ENCODE data around the gene MRPS23. TPM values are rescaled to one million over a fixed set of nuclear protein-coding genes. Genes with fewer than 3 reads are reported as not detected.

Gene MRPS23
- total and polyA plus RNA-seq, 2 of the 13 experiments (the other 11 are each of a cell fraction or from before 2014, with no cell fraction given): 63.2 to 181 TPM

DNA sequence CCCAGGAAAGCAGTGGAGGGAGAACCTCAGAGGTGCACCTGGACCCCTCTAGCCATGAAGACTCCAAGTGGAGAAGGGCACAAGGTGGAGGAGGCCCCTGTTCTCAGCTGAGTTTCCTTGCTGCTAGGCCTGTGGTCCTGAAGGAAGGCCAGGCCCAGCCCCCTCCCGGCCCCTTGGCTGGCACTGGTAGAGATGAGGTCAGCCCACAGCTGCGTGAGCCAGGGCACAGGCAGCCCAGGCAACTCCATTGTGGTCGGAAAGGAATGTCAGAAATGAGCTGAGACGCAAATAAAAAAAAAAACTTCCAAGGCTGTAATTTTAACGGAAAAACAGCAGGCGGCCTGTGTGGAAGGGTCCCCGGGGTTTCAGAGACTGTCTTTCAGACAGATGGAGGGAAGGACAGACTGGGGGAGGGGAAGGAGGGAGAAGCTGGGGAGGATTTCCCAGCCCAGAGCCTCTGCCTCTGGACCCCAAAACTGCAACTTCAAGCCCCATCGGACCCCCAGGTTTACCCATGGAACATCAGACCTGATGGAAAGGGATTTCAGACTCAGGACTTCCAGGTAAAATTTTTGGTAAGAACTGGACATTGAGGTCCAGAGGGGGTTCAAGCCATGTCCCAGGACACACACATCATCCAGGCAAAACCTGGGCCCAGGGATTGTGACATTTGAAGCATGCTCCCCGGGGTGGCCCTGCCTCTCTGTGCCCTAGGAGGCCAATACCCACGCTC lies 25.6 kb upstream of the MRPS23 start (continued):
- no peak; the same call in 1 of the 2 replicates for TF ChIP-seq HIVEP1 (CRISPR knock-in tag; IDR thresholded peaks at IDR 0.05)
- TF ChIP-seq TBL1XR1 (IDR thresholded peaks at IDR 0.05; ENCODE audit: borderline replicate concordance, low read length, partially characterized antibody): no peak
- peak; percentile 92 for TF ChIP-seq ZNF605 (CRISPR knock-in tag; IDR thresholded peaks at IDR 0.05)
- TF ChIP-seq, protein P1, sequence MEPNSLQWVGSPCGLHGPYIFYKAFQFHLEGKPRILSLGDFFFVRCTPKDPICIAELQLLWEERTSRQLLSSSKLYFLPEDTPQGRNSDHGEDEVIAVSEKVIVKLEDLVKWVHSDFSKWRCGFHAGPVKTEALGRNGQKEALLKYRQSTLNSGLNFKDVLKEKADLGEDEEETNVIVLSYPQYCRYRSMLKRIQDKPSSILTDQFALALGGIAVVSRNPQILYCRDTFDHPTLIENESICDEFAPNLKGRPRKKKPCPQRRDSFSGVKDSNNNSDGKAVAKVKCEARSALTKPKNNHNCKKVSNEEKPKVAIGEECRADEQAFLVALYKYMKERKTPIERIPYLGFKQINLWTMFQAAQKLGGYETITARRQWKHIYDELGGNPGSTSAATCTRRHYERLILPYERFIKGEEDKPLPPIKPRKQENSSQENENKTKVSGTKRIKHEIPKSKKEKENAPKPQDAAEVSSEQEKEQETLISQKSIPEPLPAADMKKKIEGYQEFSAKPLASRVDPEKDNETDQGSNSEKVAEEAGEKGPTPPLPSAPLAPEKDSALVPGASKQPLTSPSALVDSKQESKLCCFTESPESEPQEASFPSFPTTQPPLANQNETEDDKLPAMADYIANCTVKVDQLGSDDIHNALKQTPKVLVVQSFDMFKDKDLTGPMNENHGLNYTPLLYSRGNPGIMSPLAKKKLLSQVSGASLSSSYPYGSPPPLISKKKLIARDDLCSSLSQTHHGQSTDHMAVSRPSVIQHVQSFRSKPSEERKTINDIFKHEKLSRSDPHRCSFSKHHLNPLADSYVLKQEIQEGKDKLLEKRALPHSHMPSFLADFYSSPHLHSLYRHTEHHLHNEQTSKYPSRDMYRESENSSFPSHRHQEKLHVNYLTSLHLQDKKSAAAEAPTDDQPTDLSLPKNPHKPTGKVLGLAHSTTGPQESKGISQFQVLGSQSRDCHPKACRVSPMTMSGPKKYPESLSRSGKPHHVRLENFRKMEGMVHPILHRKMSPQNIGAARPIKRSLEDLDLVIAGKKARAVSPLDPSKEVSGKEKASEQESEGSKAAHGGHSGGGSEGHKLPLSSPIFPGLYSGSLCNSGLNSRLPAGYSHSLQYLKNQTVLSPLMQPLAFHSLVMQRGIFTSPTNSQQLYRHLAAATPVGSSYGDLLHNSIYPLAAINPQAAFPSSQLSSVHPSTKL (CRISPR knock-in tag; IDR thresholded peaks at IDR 0.05): peak; percentile 81
- TF ChIP-seq, protein P2, sequence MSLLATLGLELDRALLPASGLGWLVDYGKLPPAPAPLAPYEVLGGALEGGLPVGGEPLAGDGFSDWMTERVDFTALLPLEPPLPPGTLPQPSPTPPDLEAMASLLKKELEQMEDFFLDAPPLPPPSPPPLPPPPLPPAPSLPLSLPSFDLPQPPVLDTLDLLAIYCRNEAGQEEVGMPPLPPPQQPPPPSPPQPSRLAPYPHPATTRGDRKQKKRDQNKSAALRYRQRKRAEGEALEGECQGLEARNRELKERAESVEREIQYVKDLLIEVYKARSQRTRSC (CRISPR knock-in tag; IDR thresholded peaks at IDR 0.05; ENCODE audit: low read depth): no peak
- TF ChIP-seq ZFP41 (CRISPR knock-in tag; IDR thresholded peaks at IDR 0.05; ENCODE audit: borderline replicate concordance): no peak
- TF ChIP-seq MEF2D (CRISPR knock-in tag; IDR thresholded peaks at IDR 0.05): 0 out of 2 replicates have a peak, but pooled peaks have one; percentile 26
- TF ChIP-seq, protein P3, sequence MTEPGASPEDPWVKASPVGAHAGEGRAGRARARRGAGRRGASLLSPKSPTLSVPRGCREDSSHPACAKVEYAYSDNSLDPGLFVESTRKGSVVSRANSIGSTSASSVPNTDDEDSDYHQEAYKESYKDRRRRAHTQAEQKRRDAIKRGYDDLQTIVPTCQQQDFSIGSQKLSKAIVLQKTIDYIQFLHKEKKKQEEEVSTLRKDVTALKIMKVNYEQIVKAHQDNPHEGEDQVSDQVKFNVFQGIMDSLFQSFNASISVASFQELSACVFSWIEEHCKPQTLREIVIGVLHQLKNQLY (CRISPR knock-in tag; IDR thresholded peaks at IDR 0.05): peak; percentile 65; the same call in 1 of the 2 replicates
- TF ChIP-seq, protein P4, sequence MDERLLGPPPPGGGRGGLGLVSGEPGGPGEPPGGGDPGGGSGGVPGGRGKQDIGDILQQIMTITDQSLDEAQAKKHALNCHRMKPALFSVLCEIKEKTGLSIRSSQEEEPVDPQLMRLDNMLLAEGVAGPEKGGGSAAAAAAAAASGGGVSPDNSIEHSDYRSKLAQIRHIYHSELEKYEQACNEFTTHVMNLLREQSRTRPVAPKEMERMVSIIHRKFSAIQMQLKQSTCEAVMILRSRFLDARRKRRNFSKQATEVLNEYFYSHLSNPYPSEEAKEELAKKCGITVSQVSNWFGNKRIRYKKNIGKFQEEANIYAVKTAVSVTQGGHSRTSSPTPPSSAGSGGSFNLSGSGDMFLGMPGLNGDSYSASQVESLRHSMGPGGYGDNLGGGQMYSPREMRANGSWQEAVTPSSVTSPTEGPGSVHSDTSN (CRISPR knock-in tag; IDR thresholded peaks at IDR 0.05): no peak
- TF ChIP-seq ZNF720 (CRISPR knock-in tag; IDR thresholded peaks at IDR 0.05): no peak
- peak; percentile 74 for TF ChIP-seq SAP130 (CRISPR knock-in tag; IDR thresholded peaks at IDR 0.05; ENCODE audit: low read depth)
- TF ChIP-seq, protein P5, sequence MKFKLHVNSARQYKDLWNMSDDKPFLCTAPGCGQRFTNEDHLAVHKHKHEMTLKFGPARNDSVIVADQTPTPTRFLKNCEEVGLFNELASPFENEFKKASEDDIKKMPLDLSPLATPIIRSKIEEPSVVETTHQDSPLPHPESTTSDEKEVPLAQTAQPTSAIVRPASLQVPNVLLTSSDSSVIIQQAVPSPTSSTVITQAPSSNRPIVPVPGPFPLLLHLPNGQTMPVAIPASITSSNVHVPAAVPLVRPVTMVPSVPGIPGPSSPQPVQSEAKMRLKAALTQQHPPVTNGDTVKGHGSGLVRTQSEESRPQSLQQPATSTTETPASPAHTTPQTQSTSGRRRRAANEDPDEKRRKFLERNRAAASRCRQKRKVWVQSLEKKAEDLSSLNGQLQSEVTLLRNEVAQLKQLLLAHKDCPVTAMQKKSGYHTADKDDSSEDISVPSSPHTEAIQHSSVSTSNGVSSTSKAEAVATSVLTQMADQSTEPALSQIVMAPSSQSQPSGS (CRISPR knock-in tag; IDR thresholded peaks at IDR 0.05): peak; percentile 70; the same call in 1 of the 2 replicates
- no peak for TF ChIP-seq SIN3B (IDR thresholded peaks at IDR 0.05; ENCODE audit: low read length)
- TF ChIP-seq HOXA3 (CRISPR knock-in tag; IDR thresholded peaks at IDR 0.05): peak; percentile 63; the same call in 1 of the 2 replicates
- no peak for TF ChIP-seq ZNF124 (CRISPR knock-in tag; IDR thresholded peaks at IDR 0.05)
- no peak for TF ChIP-seq PAF1 (CRISPR knock-in tag; IDR thresholded peaks at IDR 0.05)
- TF ChIP-seq PRPF4 (IDR thresholded peaks at IDR 0.05; ENCODE audit: low read depth, low read length, poor library complexity, severe bottlenecking): peak; percentile 77
- no peak for TF ChIP-seq BRD4 (CRISPR knock-in tag; IDR thresholded peaks at IDR 0.05)
- no peak for TF ChIP-seq TAF1 (CRISPR knock-in tag; IDR thresholded peaks at IDR 0.05)

All from HepG2 (cell line).